GM19455 (cell line): Measurements from ENCODE around the gene SPON1.
"Not testable (repeated sequence)": the region's sequence is repeated elsewhere in the genome, so short reads cannot be mapped to it uniquely, and the experiment has no call there.

Experiments
- ATAC-seq: cut with Tn5 transposase; IDR thresholded peaks from one replicate; pipeline ENCODE4 v1.9.1; 2021; ENCODE audit not compliant: unreplicated experiment

Gene SPON1

GRCh38 chr11:14075118-14076078, 112.9 kb downstream of the SPON1 start:
- no peak for ATAC-seq

GRCh38 chr11:14079011-14079410, 116.5 kb downstream of the SPON1 start:
- no peak for ATAC-seq

- no peak for ATAC-seq
Observed at GRCh38 chr11:14079797-14080196, 117.3 kb downstream of the SPON1 start.

GRCh38 chr11:14081581-14082231, 119.2 kb downstream of the SPON1 start:
- no peak for ATAC-seq

GRCh38 chr11:14082338-14082737, 119.8 kb downstream of the SPON1 start:
- no peak for ATAC-seq

- ATAC-seq = not testable (repeated sequence)
Observed at GRCh38 chr11:14088861-14089260, 126.3 kb downstream of the SPON1 start.

- no peak for ATAC-seq
Observed at GRCh38 chr11:14089690-14090462, 127.4 kb downstream of the SPON1 start.

GRCh38 chr11:14090631-14091030, 128.1 kb downstream of the SPON1 start:
- ATAC-seq = not testable (repeated sequence)

- ATAC-seq = no peak
Observed at GRCh38 chr11:14093065-14093464, 130.5 kb downstream of the SPON1 start.

GRCh38 chr11:14094481-14095037, 132.0 kb downstream of the SPON1 start:
- ATAC-seq = no peak

- no peak for ATAC-seq
Observed at GRCh38 chr11:14095882-14096281, 133.4 kb downstream of the SPON1 start.

- no peak for ATAC-seq
Observed at GRCh38 chr11:14096606-14097005, 134.1 kb downstream of the SPON1 start.

GRCh38 chr11:14101388-14101787, 138.9 kb downstream of the SPON1 start:
- no peak for ATAC-seq

GRCh38 chr11:14102766-14103165, 140.2 kb downstream of the SPON1 start:
- ATAC-seq = no peak

- ATAC-seq = no peak
Observed at GRCh38 chr11:14105446-14105845, 142.9 kb downstream of the SPON1 start.

- no peak for ATAC-seq
Observed at GRCh38 chr11:14106303-14107049, 144.0 kb downstream of the SPON1 start.

GRCh38 chr11:14107050-14107430, 144.5 kb downstream of the SPON1 start:
- ATAC-seq = no peak

GRCh38 chr11:14109742-14110141, 147.2 kb downstream of the SPON1 start:
- no peak for ATAC-seq

GRCh38 chr11:14110629-14111028, 148.1 kb downstream of the SPON1 start:
- no peak for ATAC-seq

- no peak for ATAC-seq
Observed at GRCh38 chr11:14111496-14111895, 149.0 kb downstream of the SPON1 start.
